Psoas muscle (tissue), 8 donors: ENCODE data around the gene STARD3. TPM values are rescaled to one million over a fixed set of nuclear protein-coding genes. Genes with fewer than 3 reads are reported as not detected.
"Not testable (repeated sequence)": the region's sequence is repeated elsewhere in the genome, so short reads cannot be mapped to it uniquely, and the experiment has no call there.

Source experiments
- ATAC-seq, 4 donors: fragments of 200-7000 bp; cut with Tn5 transposase; one replicate each; pipeline ENCODE4 v1.9.1; 2020; ENCODE audit warnings: moderate library complexity in 3 of 4, mild to moderate bottlenecking in 2 of 4
- DNase-seq, 2 donors: peaks; one replicate each; pipeline ENCODE4 v3.0.0-alpha.2; 2020
- H3K27ac ChIP-seq: fragments of 200-600 bp; one replicate; pipeline ENCODE4 v1.8.0; 2022
- H3K27me3 ChIP-seq, 3 donors: fragments of 200-600 bp in 1 of 3; one replicate each; pipeline versions ENCODE4 v1.6.1 to v1.8.0; 2013 to 2022; ENCODE audit warnings: low read length in 2 of 3, mild to moderate bottlenecking in 2 of 3, moderate library complexity in 1 of 3; ENCODE audit not compliant: insufficient read depth in 3 of 3
- H3K36me3 ChIP-seq, 2 donors: fragments of 200-600 bp in 1 of 2; one replicate each; pipeline versions ENCODE4 v1.6.1 to v1.8.0; 2013 to 2022; ENCODE audit warnings: low read depth in 1 of 2, mild to moderate bottlenecking in 1 of 2, moderate library complexity in 1 of 2; ENCODE audit not compliant: insufficient read depth in 1 of 2
- H3K4me1 ChIP-seq: fragments of 200-600 bp; one replicate; pipeline ENCODE4 v1.8.0; 2022
- H3K4me3 ChIP-seq: fragments of 200-600 bp; one replicate; pipeline ENCODE4 v1.8.0; 2022; ENCODE audit warnings: mild to moderate bottlenecking
- H3K9me3 ChIP-seq: fragments of 200-600 bp; one replicate; pipeline ENCODE4 v1.8.0; 2022
- CTCF ChIP-seq: fragments of 200-600 bp; IDR thresholded peaks from one replicate; pipeline ENCODE4 v1.8.0; 2022; ENCODE audit warnings: antibody characterized with exemption
- WGBS, 3 donors: extraction: QIAGEN DNeasy Blood & Tissue Kit; methylation state at CpG; one replicate each; pipeline versions ENCODE4 v1.1.6 to v1.1.7; 2013; 5-methylcytosine and 5-hydroxymethylcytosine counted together
- intact Hi-C, 2 donors: fragments of 100-400 bp; cut with DNase I; formaldehyde crosslinking; loops; one replicate each; pipeline versions ENCODE4 v1.11.0 to v1.14.2; 2022
- polyA plus RNA-seq, 3 donors: library from polyadenylated mRNA; stranded (reverse); fragments of 200-250 nt; gene quantifications; one replicate each; pipeline ENCODE4 v1.2.3, GENCODE V29; 2013
- total RNA-seq, 4 donors: library from RNA; stranded (reverse); fragmentation: NEBNext Ultra II Directional in 2 of 4; extraction: Animal tissue kit (Norgen Biotek cat#: 25700) in 2 of 4; gene quantifications; one replicate each; pipeline versions ENCODE4 v1.2.1 to v1.2.4, GENCODE V29; 2021 to 2023
- donor health status: healthy with polysubstance abuse.
- donor health status: DM: no; HTN: no; CAD: no; lungs with moderate emphysema.
- donor health status: Bipolar disorder and iron deficiency.
- donor health status: healthy.
- donor health status: DM: yes; HTN: yes; CAD: no.
- donor health status: DM: no; HTN: no; CAD: no.
- donor health status: DM: no; HTN: no; CAD: no.
- donor health status: DM: yes; HTN: yes; CAD: no.

Gene STARD3
- total and polyA plus RNA-seq, 7 donors: 22.5 to 62.8 (median 32.6) TPM

DNA sequence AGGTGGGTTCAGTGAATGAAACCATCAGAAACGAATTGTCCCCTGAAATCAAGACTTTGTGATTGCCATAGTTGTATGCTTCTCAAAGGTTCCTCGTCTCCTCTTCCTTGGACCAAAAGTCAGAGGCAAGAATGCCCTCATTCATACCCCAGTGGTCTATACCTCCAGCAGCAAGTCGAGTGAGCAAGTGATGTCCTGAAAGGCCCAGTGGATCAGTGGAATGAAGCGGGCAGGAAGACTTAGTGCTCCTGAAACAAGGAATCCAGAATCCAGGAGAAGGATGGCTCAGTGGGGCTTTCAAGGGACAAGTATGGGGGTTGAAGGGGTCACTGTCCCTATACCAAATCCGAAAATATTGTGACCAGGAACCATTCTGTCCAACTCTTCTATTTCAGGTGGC, 57.6 kb downstream of the STARD3 start:
- WGBS, 3 donors: 86 to 93% (median 89%) methylated on average over 5 of the region's 5 CpGs
- intact Hi-C loops: no loop called here

DNA sequence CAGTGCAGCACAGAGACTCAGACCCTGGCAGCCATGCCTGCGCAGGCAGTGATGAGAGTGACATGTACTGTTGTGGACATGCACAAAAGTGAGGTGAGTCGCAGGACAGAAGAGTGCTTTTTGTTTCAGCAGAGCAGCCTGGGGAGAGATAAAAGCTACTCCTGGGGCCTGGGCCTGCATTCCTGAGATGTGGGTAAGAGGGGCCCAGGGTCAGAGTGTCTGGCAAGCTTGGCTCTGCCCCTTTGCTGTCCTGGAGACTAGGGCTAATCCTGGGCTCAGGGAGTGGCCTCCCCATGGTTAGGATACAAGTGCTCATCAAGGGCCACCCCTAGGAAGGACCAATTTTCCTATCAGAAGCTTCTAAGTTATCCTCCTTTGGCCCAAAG, 58.1 kb downstream of the STARD3 start:
- H3K9me3 ChIP-seq: no peaks in the 10 kb centered on the region
- no peaks in the 10 kb centered on the region for H3K27me3 ChIP-seq
- peaks cover 6% of the 10 kb centered on the region for H3K4me1 ChIP-seq
- H3K4me3 ChIP-seq: no peak overlapping the region
- H3K36me3 ChIP-seq: peaks cover 0 to 27% of the 10 kb centered on the region in 2 donors
- H3K27ac ChIP-seq: no peak overlapping the region
- WGBS, 3 donors: 92 to 96% (median 94%) methylated on average over 2 of the region's 2 CpGs
- ATAC-seq (no peak), DNase-seq (peak in 1 of 2 donors; percentile 32)
- TF ChIP-seq CTCF: no peak
- intact Hi-C loops: no loop called here

More for the DNA sequence above, 57.6 kb downstream of the STARD3 start:
- peaks cover 5% of the 10 kb centered on the region for H3K4me1 ChIP-seq
- H3K4me3 ChIP-seq: no peak overlapping the region
- no peaks in the 10 kb centered on the region for H3K27me3 ChIP-seq
- TF ChIP-seq CTCF: no peak
- no peak overlapping the region for H3K27ac ChIP-seq
- DNase-seq (peak in 1 of 2 donors; percentile 3), ATAC-seq (no peak)
- no peaks in the 10 kb centered on the region for H3K9me3 ChIP-seq
- H3K36me3 ChIP-seq: peaks cover 0 to 27% of the 10 kb centered on the region in 2 donors

DNA sequence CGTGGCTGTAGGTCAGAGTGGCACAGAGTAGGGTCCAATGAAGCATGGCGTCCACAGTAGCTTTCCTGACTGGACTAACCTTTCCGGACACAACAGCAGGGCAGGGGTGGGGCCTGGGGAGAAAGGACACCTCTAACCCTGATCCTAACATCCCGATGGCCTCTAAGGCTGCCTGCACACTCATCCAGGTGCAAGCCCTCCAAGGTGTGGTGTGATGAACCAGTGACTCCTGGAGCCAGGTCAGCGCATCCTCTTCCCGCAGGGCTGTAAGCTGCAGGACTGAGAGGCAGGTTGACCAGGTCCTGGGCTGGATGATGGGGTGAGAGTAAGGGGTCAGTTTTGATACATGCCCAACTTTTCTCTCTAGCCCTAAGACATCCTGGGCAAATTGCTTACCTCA, 59.8 kb downstream of the STARD3 start:
- WGBS, 3 donors: 85 to 86% (median 86%) methylated on average over 6 of the region's 6 CpGs
- Histone ChIP-seq H3K36me3 (peaks cover 0 to 20% of the 10 kb centered on the region in 2 donors), H3K27ac (no peak overlapping the region), H3K9me3 (no peaks in the 10 kb centered on the region), H3K4me1 (peaks cover 14% of the 10 kb centered on the region), H3K4me3 (no peak overlapping the region), H3K27me3 (no peaks in the 10 kb centered on the region)
- ATAC-seq: no peak
- peak in 1 of 2 donors; percentile 18 for DNase-seq
- no peak for TF ChIP-seq CTCF
- intact Hi-C loops: no loop called here

- Histone ChIP-seq H3K27ac (no peak overlapping the region), H3K36me3 (peaks cover 0 to 18% of the 10 kb centered on the region in 2 donors), H3K9me3 (no peaks in the 10 kb centered on the region), H3K4me1 (peaks cover 26% of the 10 kb centered on the region), H3K4me3 (no peak overlapping the region), H3K27me3 (no peaks in the 10 kb centered on the region)
- no peak for TF ChIP-seq CTCF
- WGBS, 3 donors: 89 to 96% (median 90%) methylated on average over 5 of the region's 5 CpGs
- ATAC-seq (no peak), DNase-seq (no peak)
- intact Hi-C loops: no loop called here
These were observed 61.0 kb downstream of the STARD3 start for GRCh38 chr17:39697961-39698360.

- Histone ChIP-seq H3K36me3 (peaks cover 0 to 13% of the 10 kb centered on the region in 2 donors), H3K27ac (peak overlapping the region; percentile 78), H3K4me3 (peak overlapping the region; percentile 94), H3K4me1 (peaks cover 37% of the 10 kb centered on the region)
- WGBS, 3 donors: 45 to 53% (median 46%) methylated on average over 11 of the region's 11 CpGs
- intact Hi-C loops, H3K27me3 ChIP-seq, ATAC-seq, DNase-seq, H3K9me3 ChIP-seq: not testable (repeated sequence)
These were observed 62.3 kb downstream of the STARD3 start for GRCh38 chr17:39699157-39699817.
